GM18520 (cell line): ENCODE measurements around the gene PDAP1.
"Not testable (repeated sequence)": the region's sequence is repeated elsewhere in the genome, so short reads cannot be mapped to it uniquely, and the experiment has no call there.

Experiments used
- ATAC-seq: cut with Tn5 transposase; IDR thresholded peaks from one replicate; pipeline ENCODE4 v1.9.1; 2021; ENCODE audit not compliant: unreplicated experiment

The PDAP1 gene

DNA sequence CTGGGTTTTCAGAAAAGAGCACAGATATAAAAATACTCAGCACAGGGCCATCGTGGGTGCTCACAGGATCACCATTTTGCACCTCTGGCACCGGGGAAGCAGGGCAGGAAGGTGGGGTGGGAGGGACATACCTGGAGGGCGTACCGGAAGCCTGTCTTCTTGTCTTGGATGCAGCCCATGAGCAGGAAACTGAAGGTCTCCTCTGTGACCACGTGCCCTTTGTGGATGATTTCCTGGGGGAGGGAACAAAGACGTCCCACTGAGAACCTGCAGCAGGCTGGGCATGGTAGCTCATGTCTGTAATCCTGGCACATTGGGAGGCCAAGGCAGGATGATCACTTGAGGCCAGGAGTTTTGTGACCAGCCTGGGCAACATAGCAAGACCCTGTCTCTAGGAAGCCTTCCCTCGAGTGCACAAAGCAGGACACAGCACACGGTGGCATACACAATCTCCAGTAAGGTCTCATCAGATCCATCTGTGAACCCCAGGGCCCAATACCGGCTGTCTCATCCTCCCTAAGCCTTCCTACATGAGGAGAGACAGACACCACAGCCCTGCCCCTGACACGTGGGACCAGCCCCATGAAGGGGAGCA, 20.7 kb upstream of the PDAP1 start:
- no peak for ATAC-seq

DNA sequence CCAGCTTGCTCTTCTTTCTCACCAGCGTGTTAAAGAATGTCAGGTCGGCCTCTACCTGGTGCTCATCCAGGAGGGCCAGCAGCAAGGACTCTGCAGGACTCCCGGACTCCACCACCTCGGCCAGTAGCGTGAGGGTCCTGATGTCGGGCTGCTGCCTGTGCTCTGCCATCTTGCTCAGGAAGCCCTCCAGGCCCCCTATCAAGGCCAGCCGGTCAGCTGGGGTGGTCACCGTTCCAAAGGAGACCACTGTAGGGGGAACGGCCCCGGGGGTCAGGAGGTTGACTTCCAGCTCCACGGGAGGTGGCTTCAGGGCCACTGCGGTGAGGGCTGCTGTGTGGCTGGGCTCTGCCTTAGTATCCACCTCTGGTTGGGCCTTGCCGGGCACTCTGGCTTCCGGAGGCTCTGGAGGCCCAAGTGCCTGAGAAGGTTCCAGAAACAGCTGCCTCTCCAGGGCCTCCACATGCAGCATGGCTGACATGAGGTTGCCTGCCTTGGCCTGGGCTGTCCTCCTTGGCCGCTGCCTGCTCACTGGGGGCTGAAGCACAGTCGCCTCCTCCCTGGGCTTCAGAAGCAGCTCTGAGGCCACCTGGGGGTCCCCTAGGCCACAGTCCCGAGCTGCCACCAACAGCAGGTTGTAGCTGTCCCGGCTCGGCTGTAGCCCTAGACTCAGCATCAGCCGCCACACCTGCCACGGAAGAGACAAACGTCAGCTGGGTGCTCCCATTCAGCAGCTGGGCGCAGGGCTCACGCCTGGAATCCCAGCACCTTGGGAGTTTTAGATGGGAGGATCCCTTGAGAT, 16.7 kb upstream of the PDAP1 start:
- no peak for ATAC-seq

DNA sequence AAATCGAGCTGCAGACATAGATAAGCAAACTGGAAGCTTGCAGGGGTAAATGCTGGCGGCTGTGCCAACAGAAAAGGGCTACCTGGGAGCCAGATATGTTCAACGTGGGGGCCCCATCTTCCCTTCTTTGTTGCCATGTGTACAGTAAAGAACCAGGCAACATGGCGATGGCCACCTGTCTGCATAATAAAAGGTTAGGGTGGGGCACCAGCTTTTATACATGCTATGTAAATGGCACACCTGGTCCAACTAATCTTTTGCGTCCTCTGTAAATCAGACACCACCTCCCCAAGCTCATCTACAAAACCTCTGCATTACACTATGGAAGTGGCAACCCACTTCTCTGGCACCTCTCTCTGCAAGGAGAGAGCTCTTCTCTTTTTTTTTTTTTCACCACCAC, 14.2 kb upstream of the PDAP1 start:
- no peak for ATAC-seq

DNA sequence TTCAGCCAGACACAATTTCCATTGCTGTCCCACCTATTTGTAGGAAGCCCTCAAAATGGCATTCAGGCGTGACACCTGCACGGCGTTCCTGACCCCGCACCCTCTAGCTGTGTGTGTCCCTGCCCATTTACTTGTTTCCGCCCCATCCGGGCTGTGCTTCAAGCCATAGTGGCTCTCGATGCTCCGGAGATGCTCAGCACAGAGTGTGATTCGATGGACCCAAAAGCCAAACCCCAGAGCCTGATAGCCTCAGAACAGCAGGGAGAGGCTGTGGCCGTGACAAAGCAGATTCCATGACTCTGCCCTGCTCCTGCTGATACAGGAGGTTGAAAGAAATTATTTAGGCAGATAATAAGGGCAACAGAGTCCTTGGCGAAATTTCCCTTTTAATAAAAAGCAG, 13.8 kb upstream of the PDAP1 start:
- no peak for ATAC-seq

DNA sequence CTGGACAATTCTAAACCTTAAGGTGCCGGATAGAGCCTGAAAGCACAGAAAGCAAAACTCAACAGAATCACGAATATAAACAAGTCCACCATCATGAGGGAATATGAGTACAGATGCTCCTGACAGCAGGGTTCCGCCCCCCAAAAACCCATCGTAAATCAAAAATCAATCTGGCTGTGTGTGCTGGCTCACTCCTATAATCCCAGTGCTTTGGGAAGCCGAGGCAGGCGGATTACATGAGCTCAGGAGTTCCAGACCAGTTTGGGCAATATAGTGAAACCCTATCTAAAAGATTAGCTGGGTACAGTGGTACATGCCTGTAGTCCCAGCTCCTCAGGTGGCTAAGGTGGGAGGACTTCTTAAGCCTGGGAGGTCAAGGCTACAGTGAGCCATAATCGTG, 12.6 kb upstream of the PDAP1 start:
- ATAC-seq = no peak

DNA sequence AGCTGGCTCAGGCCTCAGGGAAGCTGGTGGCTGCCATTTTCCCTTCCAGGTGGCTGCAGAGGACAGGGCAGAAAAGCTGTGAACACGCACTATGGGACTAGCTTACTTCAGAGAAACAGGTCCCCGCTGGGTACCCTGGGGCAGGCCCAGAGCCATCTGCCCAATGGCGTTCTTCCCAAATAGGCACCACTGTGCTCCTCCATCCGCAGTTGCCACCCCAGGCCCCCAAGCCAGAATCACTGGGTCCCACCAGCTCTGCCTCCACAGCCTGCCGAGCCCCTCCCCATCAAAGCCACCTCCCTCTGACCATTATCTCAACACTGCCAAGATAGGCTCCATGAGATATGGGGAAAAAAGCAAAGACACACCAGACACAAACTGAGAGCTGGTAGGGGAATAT, 11.8 kb upstream of the PDAP1 start:
- ATAC-seq = no peak

DNA sequence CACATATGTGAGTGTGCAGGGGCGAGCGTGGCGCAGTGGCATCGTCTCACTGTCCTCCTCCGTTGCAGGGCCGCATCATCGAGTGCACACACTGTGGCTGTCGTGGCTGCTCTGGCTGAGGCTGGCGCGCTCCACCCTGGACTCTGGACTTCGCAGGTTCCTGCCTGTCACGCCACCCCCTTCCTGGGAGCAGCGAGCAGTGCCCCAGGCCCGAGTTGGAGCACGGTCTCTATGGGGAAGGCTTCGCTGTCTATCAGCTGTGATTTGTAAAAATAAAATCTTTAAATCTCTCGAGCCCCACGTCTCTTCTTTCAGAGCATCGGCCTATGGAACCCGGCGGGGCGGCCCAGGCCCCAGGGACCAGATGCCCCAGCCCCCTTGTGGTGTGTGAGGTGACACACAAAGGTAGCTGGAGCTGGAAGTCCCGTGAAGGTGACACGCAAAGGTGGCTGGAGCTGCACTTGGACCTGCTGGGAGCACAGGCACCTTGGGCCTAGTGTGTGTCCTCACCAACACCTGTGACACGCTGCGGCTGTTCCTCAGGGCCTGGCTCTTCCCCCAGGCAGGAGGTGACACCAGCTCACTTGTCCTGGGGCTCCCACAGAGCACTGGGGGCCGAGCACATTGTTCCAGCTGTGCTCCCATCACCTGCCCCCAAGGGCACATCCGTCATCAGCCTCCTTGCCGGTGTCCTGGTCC, 11.1 kb upstream of the PDAP1 start:
- no peak for ATAC-seq

DNA sequence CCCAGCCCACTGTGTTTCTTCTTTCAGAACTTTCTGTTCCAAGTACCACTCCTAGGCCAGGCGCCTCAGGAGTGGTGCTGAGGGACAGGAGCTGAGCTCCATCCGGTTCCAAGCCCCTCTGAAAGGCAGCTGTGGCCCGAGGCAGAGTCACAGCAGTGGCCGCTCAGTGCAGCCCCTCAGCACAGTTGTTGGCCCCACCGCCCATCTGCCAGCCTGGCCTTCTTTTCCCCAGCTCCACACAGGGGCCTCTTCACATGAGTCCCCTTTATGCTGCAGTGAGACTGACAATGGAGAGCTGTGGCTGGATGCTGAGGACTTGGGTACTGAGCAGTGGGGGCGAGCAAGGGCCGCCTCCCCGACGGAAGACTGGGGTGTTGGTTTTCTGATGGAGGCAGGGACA, 9.9 kb upstream of the PDAP1 start:
- ATAC-seq = no peak

DNA sequence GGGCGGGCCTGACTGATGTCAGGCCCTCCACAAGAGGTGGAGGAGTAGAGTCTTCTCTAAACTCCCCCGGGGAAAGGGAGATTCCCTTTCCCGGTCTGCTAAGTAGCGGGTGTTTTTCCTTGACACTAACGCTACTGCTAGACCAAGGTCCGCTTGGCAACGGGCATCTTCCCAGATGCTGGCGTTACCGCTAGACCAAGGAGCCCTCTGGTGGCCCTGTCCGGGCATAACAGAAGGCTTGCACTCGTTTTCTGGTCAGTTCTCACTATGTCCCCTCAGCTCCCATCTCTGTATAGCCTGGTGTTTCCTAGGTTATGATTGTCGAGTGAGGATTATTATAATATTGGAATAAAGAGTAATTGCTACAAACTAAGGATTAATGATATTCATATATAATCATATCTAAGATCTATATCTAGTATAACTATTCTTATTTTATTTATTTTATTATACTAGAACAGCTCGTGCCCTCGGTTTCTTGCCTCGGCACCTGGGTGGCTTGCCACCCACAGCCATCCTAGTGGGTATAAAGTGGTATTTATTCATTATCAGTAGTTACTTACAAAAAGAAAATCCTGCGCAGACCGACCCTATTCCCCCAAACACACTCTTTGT, 7.2 kb upstream of the PDAP1 start:
- ATAC-seq = not testable (repeated sequence)

DNA sequence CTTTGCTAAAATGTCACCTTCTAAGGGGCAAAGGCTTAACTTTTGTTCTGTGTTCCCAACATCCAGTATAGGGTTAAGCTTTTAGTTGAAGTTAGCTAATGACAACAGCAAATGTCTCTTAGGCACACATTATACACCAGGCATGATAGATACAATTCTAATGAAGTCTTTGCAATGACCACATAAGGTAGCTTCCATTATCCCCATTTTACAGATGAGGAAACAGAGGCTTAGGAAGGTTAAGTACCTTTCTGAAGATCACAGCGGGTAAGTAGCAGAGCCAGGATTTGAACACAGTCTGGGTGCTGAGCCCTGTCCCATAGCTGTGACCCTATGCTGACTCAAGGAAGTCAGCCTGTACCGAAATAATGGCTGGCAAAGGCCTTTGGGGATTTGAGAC, 2.2 kb upstream of the PDAP1 start:
- ATAC-seq = no peak

DNA sequence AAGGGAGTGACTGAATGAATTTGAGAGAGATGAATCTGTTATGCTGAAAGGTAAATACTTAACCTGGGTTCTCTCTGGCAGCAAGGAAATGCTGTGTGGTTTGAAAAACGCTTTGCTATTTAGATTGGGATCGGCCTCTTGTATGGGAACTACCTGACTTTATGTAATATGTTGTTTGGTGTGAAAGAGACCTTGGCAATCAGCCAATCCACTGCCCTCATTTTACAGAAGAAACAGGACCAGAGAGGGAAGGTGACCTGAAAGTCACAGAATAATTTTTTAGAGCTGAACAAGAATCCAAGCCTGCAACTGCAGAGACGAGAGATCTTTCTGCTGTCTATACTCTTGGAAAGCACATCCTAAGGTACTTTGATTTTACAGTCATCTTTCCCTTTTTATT, 1.4 kb upstream of the PDAP1 start:
- no peak for ATAC-seq

DNA sequence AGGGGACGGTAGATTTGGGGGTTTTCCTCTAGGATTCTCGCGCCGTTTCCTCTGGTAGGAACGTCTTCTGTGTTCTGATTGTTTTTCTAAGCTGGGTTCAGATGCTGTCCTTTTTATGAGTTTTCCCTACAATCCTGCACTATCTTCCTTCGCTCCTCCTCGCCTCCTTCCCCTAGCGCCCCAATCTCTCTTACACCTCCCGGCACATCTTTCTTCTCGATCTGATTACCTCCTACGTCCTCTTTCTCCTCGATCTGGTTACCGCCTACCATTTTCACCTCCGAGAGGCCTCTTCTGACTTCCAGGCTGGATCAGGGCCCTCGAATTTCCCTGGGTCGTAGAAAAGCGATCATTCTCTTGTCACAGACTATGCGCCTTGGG, 785 bp upstream of the PDAP1 start:
- ATAC-seq = peak; percentile 1

DNA sequence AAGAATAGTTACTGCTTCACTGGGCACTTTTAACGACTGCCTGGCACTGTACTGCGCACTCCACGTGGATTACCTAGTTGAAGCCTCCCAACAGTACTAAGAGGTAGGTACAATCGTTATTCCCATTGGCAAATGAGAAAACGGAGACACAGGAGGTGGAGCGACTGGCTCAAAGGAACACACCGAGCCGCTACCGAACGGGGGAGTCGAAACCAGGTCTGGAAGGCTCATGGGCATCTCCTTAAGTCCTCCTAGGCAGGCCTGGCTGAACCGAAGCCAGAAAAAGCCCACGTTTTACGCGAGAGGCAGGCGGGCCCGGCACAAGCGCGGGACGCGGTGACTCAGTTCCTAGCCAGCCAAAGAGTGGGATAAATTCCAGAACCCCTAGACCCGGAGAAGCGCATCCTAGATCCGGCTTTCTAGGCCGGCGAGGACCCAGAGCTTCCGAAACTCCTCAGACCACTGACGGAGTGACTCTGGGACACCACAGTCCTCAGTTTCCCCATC, 472 bp downstream of the PDAP1 start:
- no peak for ATAC-seq

DNA sequence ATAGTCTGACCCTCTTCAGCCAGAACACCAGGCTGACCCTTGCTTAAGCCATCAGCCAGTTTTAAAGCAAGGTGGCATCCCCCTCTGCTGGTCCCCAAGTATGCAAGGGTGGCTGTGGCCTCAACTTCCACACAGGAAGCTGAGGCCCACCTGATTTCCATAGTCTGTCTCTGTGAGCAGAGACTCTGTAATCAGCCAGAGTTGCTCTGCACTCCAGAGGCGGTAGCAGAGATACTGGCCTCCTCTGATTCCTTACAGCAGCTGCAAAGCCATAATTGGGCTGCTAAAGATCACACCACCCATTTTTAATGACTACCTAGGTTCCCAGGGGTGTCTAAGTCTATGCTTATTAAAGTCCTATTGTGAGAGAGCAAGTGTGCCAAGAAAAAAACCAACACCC, 1.8 kb downstream of the PDAP1 start:
- ATAC-seq = no peak

DNA sequence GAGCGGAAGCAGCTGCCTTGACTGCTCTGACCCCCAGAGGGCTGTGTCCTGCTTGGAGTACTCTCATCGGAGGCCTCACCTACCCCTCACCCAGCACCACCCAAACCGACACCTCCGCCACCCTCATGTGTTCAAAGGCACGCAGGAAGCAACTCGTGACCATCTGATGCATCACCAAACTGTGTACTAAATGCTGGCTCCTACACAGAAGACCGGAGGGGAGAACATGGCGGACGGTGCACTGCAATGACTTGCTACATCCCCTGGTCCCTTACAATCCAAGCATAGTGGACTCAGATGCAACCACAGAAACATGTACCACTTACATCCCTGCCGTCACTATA, 3.4 kb downstream of the PDAP1 start:
- no peak for ATAC-seq

DNA sequence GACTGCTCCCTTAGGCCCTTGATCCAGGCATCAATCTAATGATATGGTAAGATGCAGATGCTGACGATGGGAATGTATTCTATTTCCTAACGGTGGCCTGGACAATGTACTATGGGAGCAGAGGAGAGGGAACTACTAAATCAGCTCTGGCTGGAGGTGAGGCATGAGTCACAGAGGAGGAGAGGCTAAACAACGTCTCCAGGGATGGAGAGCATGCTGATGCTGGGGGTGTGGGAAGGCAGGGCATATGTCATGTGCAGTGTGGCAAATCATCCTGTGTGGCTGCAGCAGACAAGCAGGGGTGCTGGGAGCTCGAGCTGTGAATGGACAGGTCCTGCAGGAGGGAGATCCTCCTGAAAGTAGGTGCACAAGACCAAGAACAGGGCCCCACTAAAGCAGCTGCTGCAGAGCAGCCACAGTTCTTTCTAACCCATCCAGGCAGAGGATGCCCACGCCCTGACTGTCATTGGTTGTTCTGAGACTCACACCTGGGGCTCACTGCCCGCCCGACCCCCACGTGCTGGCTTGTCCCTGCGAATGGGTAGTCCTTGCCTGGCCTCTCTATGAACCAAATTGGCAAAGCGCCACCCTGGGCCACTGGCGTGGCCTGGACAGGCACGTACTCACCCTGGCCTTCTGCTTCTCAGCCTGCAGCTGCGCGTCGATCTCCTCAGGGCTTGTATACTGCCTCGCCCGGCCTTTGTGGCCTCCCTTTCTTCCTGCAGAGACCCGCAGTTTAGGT, 4.0 kb downstream of the PDAP1 start:
- ATAC-seq = no peak

DNA sequence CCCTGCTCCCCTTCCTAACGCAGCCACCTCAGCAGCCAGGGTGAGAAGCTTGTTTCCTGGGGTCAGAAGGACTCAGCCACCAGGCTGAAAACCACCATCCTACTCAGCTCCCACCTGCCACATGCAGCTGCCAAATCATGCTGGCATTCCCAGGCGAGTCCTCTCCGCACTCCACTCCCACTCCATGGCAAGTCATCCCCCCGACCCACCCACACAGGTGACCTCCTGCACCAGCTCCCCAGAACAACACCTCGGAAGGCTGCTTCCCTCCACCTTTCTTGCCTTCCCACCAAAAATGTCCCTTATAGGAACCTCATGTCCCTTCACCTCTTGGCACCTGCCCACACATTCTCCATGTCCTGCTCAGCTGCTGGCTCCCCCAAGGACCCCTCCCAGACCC, 4.6 kb downstream of the PDAP1 start:
- no peak for ATAC-seq

DNA sequence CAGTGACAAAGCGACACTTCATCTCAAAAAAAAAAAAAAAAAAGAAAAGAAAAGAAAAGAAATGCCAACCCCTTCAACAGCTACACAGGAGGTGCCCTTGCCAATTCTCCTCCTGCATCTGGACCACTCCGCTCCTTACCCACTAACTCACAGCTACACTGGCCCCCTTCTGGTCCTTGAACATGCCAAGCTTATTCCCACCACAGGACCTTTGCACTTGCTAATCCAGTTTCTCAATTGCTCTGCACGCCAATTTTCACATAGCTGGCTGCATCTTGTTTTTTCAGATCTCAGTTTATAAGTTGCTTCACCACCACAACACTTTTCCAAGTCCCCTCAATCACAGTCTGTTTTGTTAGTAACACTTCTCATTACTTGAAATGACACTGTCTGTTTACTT, 5.5 kb downstream of the PDAP1 start:
- ATAC-seq = no peak

DNA sequence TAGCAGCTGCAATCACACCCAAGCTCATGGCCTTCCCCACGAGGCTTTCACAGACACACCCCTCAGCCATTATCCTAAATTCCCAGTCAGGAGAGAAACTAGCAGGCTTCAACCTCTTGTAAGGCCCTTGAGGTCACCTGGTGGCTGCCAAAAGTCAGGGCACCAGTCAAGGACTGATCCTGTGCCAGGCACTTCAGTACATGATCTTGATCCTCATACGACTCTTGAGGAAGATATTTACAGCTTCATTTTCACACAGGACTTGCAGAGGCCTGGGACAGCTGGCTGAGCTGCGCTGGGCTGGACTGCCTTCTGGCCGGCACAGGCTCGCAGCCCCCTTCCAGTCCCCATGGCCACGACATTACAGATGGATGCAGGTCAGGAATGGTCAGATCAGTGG, 8.8 kb downstream of the PDAP1 start:
- ATAC-seq = no peak

DNA sequence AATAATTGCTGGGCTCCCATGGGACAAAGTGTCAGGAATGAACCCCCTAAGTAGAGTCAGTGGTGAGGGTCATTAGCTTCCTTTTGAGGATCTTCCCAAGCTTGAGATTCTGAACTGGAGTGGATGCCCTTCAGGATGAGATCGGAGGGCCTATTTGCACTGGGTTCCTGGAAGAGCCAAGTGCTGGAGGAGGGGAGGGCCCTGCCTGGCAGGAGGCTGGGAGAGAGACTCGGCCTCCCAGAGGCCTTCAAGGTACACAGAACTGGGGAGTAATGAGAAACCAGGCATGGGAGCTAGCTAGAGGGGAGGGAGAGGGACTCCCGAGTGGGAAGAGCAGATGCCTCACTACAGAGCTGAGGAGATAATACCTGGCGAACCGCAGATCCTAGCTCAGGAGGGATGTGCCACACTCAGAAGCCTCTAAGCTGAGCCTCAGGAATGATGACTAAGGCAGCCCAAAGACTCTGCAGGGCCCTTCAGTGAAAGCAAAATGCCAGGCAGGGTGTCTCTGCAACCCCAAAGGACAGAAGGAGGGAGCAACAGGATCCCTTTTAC, 9.4 kb downstream of the PDAP1 start:
- ATAC-seq = no peak
